Heart left ventricle (tissue), 16 donors: ENCODE measurements around the gene PLEKHA6. TPM values are rescaled to one million over a fixed set of nuclear protein-coding genes. Genes with fewer than 3 reads are reported as not detected.

Source experiments
- ATAC-seq, 4 donors: fragments of 200-7000 bp; cut with Tn5 transposase; one replicate each; pipeline ENCODE4 v1.9.1; 2020 to 2022; ENCODE audit warnings: moderate library complexity in 4 of 4, mild to moderate bottlenecking in 3 of 4, moderate number of reproducible peaks in 1 of 4
- DNase-seq, 5 donors: peaks; one replicate each; pipeline ENCODE4 v3.0.0-alpha.2; 2020
- H3K27ac ChIP-seq, 12 donors: fragments of 200-600 bp; sonication (generic) in 4 of 12; one replicate each; pipeline versions ENCODE4 v1.5.0 to v1.8.0; 2016 to 2022; ENCODE audit warnings: mild to moderate bottlenecking in 2 of 12
- H3K27me3 ChIP-seq, 9 donors: fragments of 200-600 bp; sonication (generic) in 2 of 9; one replicate each; pipeline versions ENCODE4 v1.5.1 to v1.8.0; 2016 to 2022; ENCODE audit warnings: mild to moderate bottlenecking in 3 of 9
- H3K36me3 ChIP-seq, 9 donors: fragments of 200-600 bp; sonication (generic) in 2 of 9; one replicate each; pipeline versions ENCODE4 v1.5.0 to v1.8.0; 2018 to 2022; ENCODE audit warnings: mild to moderate bottlenecking in 2 of 9
- H3K4me1 ChIP-seq, 12 donors: fragments of 200-600 bp; sonication (generic) in 4 of 12; one replicate each; pipeline versions ENCODE4 v1.5.0 to v1.8.0; 2016 to 2022; ENCODE audit warnings: mild to moderate bottlenecking in 3 of 12
- H3K4me3 ChIP-seq, 12 donors: fragments of 200-600 bp; sonication (generic) in 4 of 12; one replicate each; pipeline versions ENCODE4 v1.5.0 to v1.8.0; 2017 to 2022; ENCODE audit warnings: mild to moderate bottlenecking in 9 of 12, moderate library complexity in 4 of 12
- H3K9me3 ChIP-seq, 12 donors: fragments of 200-600 bp; sonication (generic) in 4 of 12; one replicate each; pipeline versions ENCODE4 v1.5.0 to v1.8.0; 2016 to 2022; ENCODE audit warnings: mild to moderate bottlenecking in 1 of 12
- CTCF ChIP-seq, 12 donors: fragments of 200-600 bp; sonication (generic) in 4 of 12; IDR thresholded peaks; one replicate each; pipeline versions ENCODE4 v1.5.0 to v1.8.0; 2018 to 2022; ENCODE audit warnings: antibody characterized with exemption in 12 of 12, mild to moderate bottlenecking in 5 of 12
- POLR2A ChIP-seq, 2 donors: fragments of 450-650 bp; IDR thresholded peaks; one replicate each; pipeline ENCODE4 v1.6.1; 2017; ENCODE audit warnings: antibody characterized with exemption in 2 of 2, mild to moderate bottlenecking in 2 of 2, moderate library complexity in 2 of 2
- WGBS, 4 donors: extraction: QIAGEN DNeasy Blood & Tissue Kit in 2 of 4; methylation state at CpG; one replicate each; pipeline versions ENCODE4 v1.1.5 to v1.1.7; 2013 to 2018; 5-methylcytosine and 5-hydroxymethylcytosine counted together
- intact Hi-C, 10 donors: fragments of 100-400 bp; cut with DNase I; formaldehyde crosslinking; loops; one replicate each; pipeline versions ENCODE4 v1.11.1 to v1.14.2; 2022
- polyA plus RNA-seq, 2 donors: library from polyadenylated mRNA; stranded (reverse); fragments of 200-250 nt; gene quantifications; one replicate each; pipeline ENCODE4 v1.2.3, GENCODE V29; 2013
- total RNA-seq, 9 donors: library from RNA; depleted of rRNA in 2 of 9; stranded (reverse); fragments of >200 nt in 2 of 9; fragmentation: NEBNext Ultra II Directional in 3 of 9; extraction: Animal tissue kit (Norgen Biotek cat#: 25700) in 3 of 9; gene quantifications; one replicate each; pipeline versions ENCODE4 v1.1.0 to v1.2.4, GENCODE V29; 2016 to 2023
- donor health status: ischemic (EF 13 %, LVEDD 7.1; RV severe dilation, severe dysfunction).
- donor health status: healthy with polysubstance abuse.
- donor health status: DM: no; HTN: yes; CAD: no.
- donor health status: DM: no; HTN: no; CAD: no.
- donor health status: ischemic (EF 25% LVEDD 6.9; RV normal size, moderate dysfunction).
- donor health status: ischemic (EF 25% LVEDD 5.7; RV mildly dilated, moderate dysfunction).
- donor health status: healthy.
- donor health status: DM: yes; HTN: yes; CAD: no.
- donor health status: ischemic (EF 35%, LVEDD 5.7; RV mildly dilated, moderate dysfunction).
- donor health status: nonischemic (EF 11% LVEDD 7.7; RV severe dilation, severe dysfunction).
- donor health status: DM: yes; HTN: yes; CAD: no.
- donor health status: PGD.
- donor health status: ischemic (EF 29% LVEDD 5.4; RV normal size, mild dysfunction).
- donor health status: nonischemic (EF 23%, LVEDD 6.1; RV moderate dilation, normal function).

PLEKHA6 gene
- total and polyA plus RNA-seq, 11 donors = 5.2 to 33.2 (median 18.9) TPM

- no peak for ATAC-seq
- H3K9me3 ChIP-seq = no peaks in the 10 kb centered on the region
- no peak for DNase-seq
- H3K36me3 ChIP-seq = peaks cover 0 to 76% (median 26%) of the 10 kb centered on the region in 9 donors
- intact Hi-C loops = loop anchor here in 1 of 10 donors (5.0 kb wide), 1 partner anchor 35 kb away; no protein-coding TSS in a partner anchor
- H3K27ac ChIP-seq = peak overlapping the region in 4 of 12 donors; percentile 4 to 44 (median 32)
- H3K4me1 ChIP-seq = peaks cover 0 to 44% (median 28%) of the 10 kb centered on the region in 12 donors
- WGBS, 4 donors = 82 to 85% (median 83%) methylated on average over 11 to 13 of the region's 13 CpGs
- H3K27me3 ChIP-seq = no peaks in the 10 kb centered on the region
- no peak overlapping the region for H3K4me3 ChIP-seq
- no peak for TF ChIP-seq CTCF (IDR thresholded peaks at IDR 0.05)
- no peak for TF ChIP-seq POLR2A (IDR thresholded peaks at IDR 0.05)
Measured at GRCh38 chr1:204262506-204263253, 97.0 kb downstream of the PLEKHA6 start.

DNA sequence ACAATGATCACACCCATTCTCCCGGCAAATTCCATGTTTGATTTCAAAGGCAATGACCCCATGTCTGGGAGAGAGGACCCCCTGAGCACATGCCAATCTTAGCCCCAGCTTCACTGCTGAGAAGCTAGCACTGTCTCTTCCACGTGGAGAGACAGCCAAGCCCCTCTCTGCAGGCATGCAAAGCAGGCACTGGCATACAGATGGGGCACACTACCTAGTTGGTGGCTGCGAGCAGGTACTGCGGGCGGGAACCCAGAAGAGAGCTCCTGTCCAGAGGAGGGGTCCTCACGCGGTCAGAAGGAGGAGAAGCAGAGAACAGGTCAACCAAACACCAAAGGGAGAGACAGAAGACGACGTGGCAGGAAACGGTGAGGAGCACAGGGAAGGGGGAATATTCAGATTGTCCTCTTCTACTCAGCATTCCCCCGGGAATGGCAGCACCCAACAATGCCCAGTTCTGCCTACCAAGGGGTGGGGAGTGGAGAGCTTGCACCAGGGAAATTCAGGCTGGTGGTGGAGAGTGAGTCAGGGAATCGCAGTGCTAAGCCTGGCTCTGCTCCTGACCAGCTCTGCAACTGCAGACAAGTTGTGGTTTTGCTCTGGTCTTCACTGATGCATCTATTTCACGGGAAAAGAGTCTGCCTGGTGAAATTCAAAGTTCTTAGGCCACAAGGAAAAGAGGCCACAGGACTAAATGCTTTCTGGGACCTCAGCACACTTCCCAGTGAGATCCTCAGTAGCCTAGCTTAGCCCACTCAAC lies 97.8 kb downstream of the PLEKHA6 start:
- Histone ChIP-seq H3K27ac (no peak overlapping the region), H3K4me3 (no peak overlapping the region), H3K27me3 (no peaks in the 10 kb centered on the region), H3K9me3 (no peaks in the 10 kb centered on the region), H3K4me1 (peaks cover 0 to 41% (median 28%) of the 10 kb centered on the region in 12 donors), H3K36me3 (peaks cover 0 to 76% (median 27%) of the 10 kb centered on the region in 9 donors)
- no peak for DNase-seq
- intact Hi-C loops = loop anchor here in 1 of 10 donors (5.0 kb wide), 1 partner anchor 35 kb away; no protein-coding TSS in a partner anchor
- WGBS, 4 donors = 83 to 91% (median 86%) methylated on average over 13 of the region's 13 CpGs
- ATAC-seq = no peak
- TF ChIP-seq CTCF (IDR thresholded peaks at IDR 0.05) (no peak), POLR2A (IDR thresholded peaks at IDR 0.05) (no peak)

DNA sequence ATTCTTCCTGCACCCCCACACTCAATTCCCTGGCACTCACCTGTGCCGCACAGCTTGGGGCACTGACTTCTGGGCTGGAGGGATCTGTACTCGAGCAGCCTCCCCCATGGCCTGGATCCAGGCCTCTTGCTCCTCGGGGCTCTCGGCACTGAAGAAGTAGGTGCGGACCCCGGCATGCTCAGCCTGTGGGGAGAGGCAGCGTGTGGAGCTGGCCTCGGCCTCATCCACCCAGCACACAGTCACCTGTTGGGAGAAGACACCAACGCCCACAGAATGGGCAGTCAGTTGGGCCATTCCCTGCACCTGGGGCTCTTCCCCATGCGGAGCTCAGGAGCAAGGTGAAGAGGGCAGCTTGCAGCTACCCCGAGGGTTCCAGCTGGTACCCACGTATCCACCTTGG lies 98.5 kb downstream of the PLEKHA6 start:
- Histone ChIP-seq H3K36me3 (peaks cover 0 to 76% (median 26%) of the 10 kb centered on the region in 9 donors), H3K27me3 (no peaks in the 10 kb centered on the region), H3K9me3 (no peaks in the 10 kb centered on the region), H3K4me3 (no peak overlapping the region), H3K4me1 (peaks cover 0 to 36% (median 28%) of the 10 kb centered on the region in 12 donors), H3K27ac (no peak overlapping the region)
- 82 to 95% (median 89%) methylated on average over 6 to 12 of the region's 12 CpGs for WGBS, 4 donors
- no peak for DNase-seq
- intact Hi-C loops = loop anchor here in 1 of 10 donors (5.0 kb wide), 1 partner anchor 36 kb away; no protein-coding TSS in a partner anchor
- TF ChIP-seq CTCF (IDR thresholded peaks at IDR 0.05) (no peak), POLR2A (IDR thresholded peaks at IDR 0.05) (no peak)
- no peak for ATAC-seq
